Activated naive CD8-positive, alpha-beta T cell treated with anti-CD3 and anti-CD28 coated beads, Interleukin-2, amount 50 U/mL, for 16 hours (primary cell): ENCODE data around the gene ASIC2.

ENCODE experiments used
- DNase-seq: peaks from one replicate; pipeline ENCODE4 v3.0.0-alpha.2; 2020; ENCODE audit warnings: low read depth, low spot score

The ASIC2 gene

GRCh38 chr17:33163533-33164168 lies 129.4 kb downstream of the ASIC2 start:
- DNase-seq, result no peak

- DNase-seq, result no peak
Observed at GRCh38 chr17:33154869-33155455, 138.1 kb downstream of the ASIC2 start.

GRCh38 chr17:33152783-33153182 lies 140.3 kb downstream of the ASIC2 start:
- no peak for DNase-seq

GRCh38 chr17:33151565-33151964 lies 141.5 kb downstream of the ASIC2 start:
- DNase-seq, result no peak

GRCh38 chr17:33145941-33146340 lies 147.2 kb downstream of the ASIC2 start:
- DNase-seq, result no peak

GRCh38 chr17:33144837-33145236 lies 148.3 kb downstream of the ASIC2 start:
- no peak for DNase-seq

- DNase-seq, result no peak
Observed at GRCh38 chr17:33142705-33143299, 150.3 kb downstream of the ASIC2 start.

GRCh38 chr17:33140413-33141099 lies 152.5 kb downstream of the ASIC2 start:
- DNase-seq, result no peak

GRCh38 chr17:33138627-33139026 lies 154.5 kb downstream of the ASIC2 start:
- no peak for DNase-seq

GRCh38 chr17:33137426-33137825 lies 155.7 kb downstream of the ASIC2 start:
- no peak for DNase-seq

GRCh38 chr17:33135691-33136090 lies 157.4 kb downstream of the ASIC2 start:
- DNase-seq, result no peak

GRCh38 chr17:33131620-33132019 lies 161.5 kb downstream of the ASIC2 start:
- no peak for DNase-seq

GRCh38 chr17:33127706-33128105 lies 165.4 kb downstream of the ASIC2 start:
- no peak for DNase-seq

GRCh38 chr17:33126086-33126485 lies 167.0 kb downstream of the ASIC2 start:
- no peak for DNase-seq

GRCh38 chr17:33125552-33125950 lies 167.5 kb downstream of the ASIC2 start:
- no peak for DNase-seq

GRCh38 chr17:33124871-33125551 lies 168.1 kb downstream of the ASIC2 start:
- DNase-seq, result no peak

GRCh38 chr17:33124185-33124584 lies 168.9 kb downstream of the ASIC2 start:
- DNase-seq, result no peak

GRCh38 chr17:33121756-33122155 lies 171.3 kb downstream of the ASIC2 start:
- DNase-seq, result no peak

- no peak for DNase-seq
Observed at GRCh38 chr17:33121272-33121671, 171.8 kb downstream of the ASIC2 start.

GRCh38 chr17:33120103-33120502 lies 173.0 kb downstream of the ASIC2 start:
- DNase-seq, result no peak

- DNase-seq, result no peak
Observed at GRCh38 chr17:33118391-33119075, 174.6 kb downstream of the ASIC2 start.
